Measurements from ENCODE around the gene DNHD1. TPM values are rescaled to one million over a fixed set of nuclear protein-coding genes. Genes with fewer than 3 reads are reported as not detected.
A peak's percentile ranks its signal among the peaks of the same experiment; 100 is the strongest.

DNHD1 gene
- total and polyA plus RNA-seq, 2 of the 8 experiments (the other 6 are each of a cell fraction or from before 2014, with no cell fraction given): 5.0 to 6.8 TPM

DNA sequence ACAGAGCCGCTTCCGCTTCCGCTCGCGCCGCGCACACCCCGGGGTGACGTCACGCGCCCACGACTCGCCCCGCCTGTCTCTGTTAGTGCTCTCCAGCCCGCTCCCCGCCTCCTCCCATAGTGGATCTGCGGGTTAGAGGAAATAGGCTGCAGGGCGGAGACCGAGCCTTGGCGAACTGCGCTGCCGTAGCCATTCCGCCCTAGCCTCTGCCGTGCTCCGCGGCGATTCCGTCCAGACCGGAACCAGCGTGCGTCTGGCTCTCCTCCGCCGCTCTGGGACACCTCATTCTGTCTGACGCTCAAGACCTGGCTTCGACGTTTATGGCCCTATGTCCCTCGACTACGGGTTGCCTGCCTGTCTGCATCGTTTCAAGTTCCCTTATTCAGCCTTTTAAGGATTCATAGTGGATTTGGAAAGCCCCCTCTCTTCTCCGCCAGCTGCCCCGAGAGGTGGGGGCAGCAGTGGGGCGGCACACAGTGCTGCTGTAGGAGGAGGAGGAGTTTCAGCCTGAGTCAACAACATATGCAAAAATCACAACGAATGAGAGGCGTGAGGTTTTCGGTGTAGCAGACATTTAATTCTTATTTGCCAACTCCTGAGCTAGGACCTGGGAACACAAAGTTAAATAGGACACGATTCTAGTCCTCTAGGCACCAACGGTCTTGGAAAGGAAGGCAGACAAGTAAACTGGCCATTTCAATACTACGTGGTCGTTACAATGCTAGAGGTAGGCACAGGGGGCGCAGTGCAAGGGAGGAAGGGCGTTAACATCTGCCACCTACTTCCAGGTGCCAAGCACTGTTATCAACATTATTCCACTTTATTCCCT is 115.3 kb downstream of the DNHD1 start, which contains the start of gene TAF10 (continued):
- TF ChIP-seq CHD7 (IDR thresholded peaks at IDR 0.05; ENCODE audit: insufficient replicate concordance, low read length) (no peak), ZNF274 (IDR thresholded peaks at IDR 0.05; ENCODE audit: borderline replicate concordance, extremely low read depth, low read length) (no peak), RNF2 (IDR thresholded peaks at IDR 0.05; ENCODE audit: borderline replicate concordance, low read depth, low read length, missing control alignments, poor library complexity, severe bottlenecking) (no peak), RXRA (IDR thresholded peaks at IDR 0.05; ENCODE audit: insufficient read depth, low read depth, low read length) (no peak), EGR1 (IDR thresholded peaks at IDR 0.05; ENCODE audit: borderline replicate concordance, low read depth, low read length) (no peak), RAD21 (IDR thresholded peaks at IDR 0.05 in 1 of 2, conservative IDR thresholded peaks at IDR 0.05 in 1 of 2; ENCODE audit: low read depth in 2 of 2, low read length in 2 of 2) (peak; percentile 41 to 50), SRF (IDR thresholded peaks at IDR 0.05; ENCODE audit: low read depth, low read length) (no peak), SIRT6 (IDR thresholded peaks at IDR 0.05; ENCODE audit: low read length) (no peak), EZH2 (IDR thresholded peaks at IDR 0.05; ENCODE audit: low read depth, low read length, severe bottlenecking) (no peak)

Data from H1 (cell line).